Measurements from ENCODE around the gene GALNT1.

DNA sequence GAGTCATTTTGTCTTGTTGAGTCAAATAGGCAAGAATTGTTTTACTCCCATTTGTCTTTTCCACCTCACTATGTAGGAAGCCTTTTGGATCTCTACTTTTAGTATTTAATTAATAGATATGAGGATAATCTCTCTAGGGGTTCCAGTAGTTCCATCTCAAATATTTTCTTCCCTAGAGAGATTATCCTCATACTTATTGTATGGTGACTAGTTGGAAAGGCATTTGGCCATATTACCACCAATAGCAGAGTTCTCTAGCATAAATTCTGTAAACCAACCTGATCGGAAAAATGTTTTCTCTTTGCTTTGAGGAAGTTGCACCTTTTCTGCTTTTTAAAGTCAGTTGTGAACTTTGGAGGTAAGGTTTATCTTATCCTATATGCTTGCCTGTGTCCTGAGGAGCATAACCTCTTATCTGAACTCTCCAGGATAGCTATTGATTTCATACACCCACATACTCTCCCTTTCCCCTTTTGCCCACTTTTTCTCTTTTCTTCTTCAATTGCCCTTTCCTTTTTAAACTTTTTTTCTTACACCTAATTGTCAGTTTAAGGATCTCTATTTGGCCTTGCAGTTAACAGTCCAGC, 100.8 kb downstream of the GALNT1 start:
- TF ChIP-seq, protein P1, sequence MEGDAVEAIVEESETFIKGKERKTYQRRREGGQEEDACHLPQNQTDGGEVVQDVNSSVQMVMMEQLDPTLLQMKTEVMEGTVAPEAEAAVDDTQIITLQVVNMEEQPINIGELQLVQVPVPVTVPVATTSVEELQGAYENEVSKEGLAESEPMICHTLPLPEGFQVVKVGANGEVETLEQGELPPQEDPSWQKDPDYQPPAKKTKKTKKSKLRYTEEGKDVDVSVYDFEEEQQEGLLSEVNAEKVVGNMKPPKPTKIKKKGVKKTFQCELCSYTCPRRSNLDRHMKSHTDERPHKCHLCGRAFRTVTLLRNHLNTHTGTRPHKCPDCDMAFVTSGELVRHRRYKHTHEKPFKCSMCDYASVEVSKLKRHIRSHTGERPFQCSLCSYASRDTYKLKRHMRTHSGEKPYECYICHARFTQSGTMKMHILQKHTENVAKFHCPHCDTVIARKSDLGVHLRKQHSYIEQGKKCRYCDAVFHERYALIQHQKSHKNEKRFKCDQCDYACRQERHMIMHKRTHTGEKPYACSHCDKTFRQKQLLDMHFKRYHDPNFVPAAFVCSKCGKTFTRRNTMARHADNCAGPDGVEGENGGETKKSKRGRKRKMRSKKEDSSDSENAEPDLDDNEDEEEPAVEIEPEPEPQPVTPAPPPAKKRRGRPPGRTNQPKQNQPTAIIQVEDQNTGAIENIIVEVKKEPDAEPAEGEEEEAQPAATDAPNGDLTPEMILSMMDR (conservative IDR thresholded peaks at IDR 0.05 in 1 of 2, IDR thresholded peaks at IDR 0.05 in 1 of 2; ENCODE audit: extremely low read depth in 1 of 2, insufficient read depth in 1 of 2, low read depth in 1 of 2, low read length in 2 of 2): no peak
- TF ChIP-seq EZH2 (IDR thresholded peaks at IDR 0.05; ENCODE audit: borderline replicate concordance, low read length): no peak
